ENCODE results near the gene NDST3.

DNA sequence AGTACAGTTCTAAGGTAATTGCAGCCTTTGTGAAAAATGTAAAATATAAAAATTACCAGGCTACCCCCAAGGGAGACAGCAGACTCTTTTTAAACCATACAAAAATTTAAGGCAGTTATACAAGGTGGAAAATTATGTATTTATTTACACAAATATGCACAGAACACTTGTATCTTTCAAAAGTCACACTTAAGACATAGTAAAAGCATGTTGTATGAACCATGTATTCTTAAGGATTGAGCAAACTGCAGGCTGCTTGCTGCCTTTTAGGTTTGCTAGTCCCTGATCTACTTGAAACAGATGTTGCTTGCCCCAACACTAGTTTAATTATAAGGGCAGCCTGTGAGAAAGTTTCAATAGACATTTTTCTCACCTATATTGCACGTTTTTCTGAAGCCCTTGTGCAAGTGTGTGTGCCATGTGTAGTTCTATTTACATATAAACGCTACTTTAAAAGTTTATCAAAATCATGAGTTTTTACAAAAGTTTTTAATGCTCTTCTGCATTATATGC is 245.7 kb downstream of the NDST3 start:
- no peak for TF ChIP-seq POLR2A (IDR thresholded peaks at IDR 0.05)
- TF ChIP-seq, protein P1, sequence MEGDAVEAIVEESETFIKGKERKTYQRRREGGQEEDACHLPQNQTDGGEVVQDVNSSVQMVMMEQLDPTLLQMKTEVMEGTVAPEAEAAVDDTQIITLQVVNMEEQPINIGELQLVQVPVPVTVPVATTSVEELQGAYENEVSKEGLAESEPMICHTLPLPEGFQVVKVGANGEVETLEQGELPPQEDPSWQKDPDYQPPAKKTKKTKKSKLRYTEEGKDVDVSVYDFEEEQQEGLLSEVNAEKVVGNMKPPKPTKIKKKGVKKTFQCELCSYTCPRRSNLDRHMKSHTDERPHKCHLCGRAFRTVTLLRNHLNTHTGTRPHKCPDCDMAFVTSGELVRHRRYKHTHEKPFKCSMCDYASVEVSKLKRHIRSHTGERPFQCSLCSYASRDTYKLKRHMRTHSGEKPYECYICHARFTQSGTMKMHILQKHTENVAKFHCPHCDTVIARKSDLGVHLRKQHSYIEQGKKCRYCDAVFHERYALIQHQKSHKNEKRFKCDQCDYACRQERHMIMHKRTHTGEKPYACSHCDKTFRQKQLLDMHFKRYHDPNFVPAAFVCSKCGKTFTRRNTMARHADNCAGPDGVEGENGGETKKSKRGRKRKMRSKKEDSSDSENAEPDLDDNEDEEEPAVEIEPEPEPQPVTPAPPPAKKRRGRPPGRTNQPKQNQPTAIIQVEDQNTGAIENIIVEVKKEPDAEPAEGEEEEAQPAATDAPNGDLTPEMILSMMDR (IDR thresholded peaks at IDR 0.05): no peak
- no peak for TF ChIP-seq POLR2AphosphoS5 (IDR thresholded peaks at IDR 0.05)

Data from breast epithelium (tissue), 3 donors.